Activated T-cell treated with anti-CD3 and anti-CD28 coated beads, Interleukin-2, amount 50 U/mL, for 4 hours (primary cell): ENCODE data around the gene ENPP6. TPM values are rescaled to one million over a fixed set of nuclear protein-coding genes. Genes with fewer than 3 reads are reported as not detected.

Experiments
- ATAC-seq, 2 donors: fragments of 200-7000 bp; cut with Tn5 transposase; one replicate each; pipeline ENCODE4 v1.10.0; 2021
- DNase-seq: peaks from one replicate; pipeline ENCODE4 v3.0.0-alpha.2; 2020
- H3K27me3 Mint-ChIP-seq: one replicate; pipeline ENCODE4 v1.8.0; 2021; ENCODE audit warnings: low read depth, mixed read lengths
- H3K36me3 Mint-ChIP-seq: one replicate; pipeline ENCODE4 v1.8.0; 2022; ENCODE audit warnings: mixed read lengths; ENCODE audit not compliant: insufficient read depth
- H3K4me1 Mint-ChIP-seq: one replicate; pipeline ENCODE4 v1.8.0; 2021; ENCODE audit warnings: low read depth, mixed read lengths
- H3K4me3 Mint-ChIP-seq: one replicate; pipeline ENCODE4 v1.8.0; 2021; ENCODE audit warnings: mild to moderate bottlenecking, moderate library complexity, mixed read lengths
- H3K9me3 Mint-ChIP-seq: one replicate; pipeline ENCODE4 v1.8.0; 2021; ENCODE audit warnings: mixed read lengths
- total RNA-seq, 3 donors: library from RNA; stranded (reverse); gene quantifications; one replicate each; pipeline ENCODE4 v1.2.1, GENCODE V29; 2021

The ENPP6 gene
- total RNA-seq, 3 donors from 2014 or later: 0.11 TPM; not detected in 2

GRCh38 chr4:184136525-184136924 is 81.1 kb downstream of the ENPP6 start:
- DNase-seq (no peak), ATAC-seq (no peak)
- Mint-ChIP-seq H3K4me3 (no peak overlapping the region), H3K27me3 (peaks cover 18% of the 10 kb centered on the region), H3K4me1 (no peaks in the 10 kb centered on the region), H3K36me3 (no peaks in the 10 kb centered on the region), H3K9me3 (peaks cover 17% of the 10 kb centered on the region)

DNA sequence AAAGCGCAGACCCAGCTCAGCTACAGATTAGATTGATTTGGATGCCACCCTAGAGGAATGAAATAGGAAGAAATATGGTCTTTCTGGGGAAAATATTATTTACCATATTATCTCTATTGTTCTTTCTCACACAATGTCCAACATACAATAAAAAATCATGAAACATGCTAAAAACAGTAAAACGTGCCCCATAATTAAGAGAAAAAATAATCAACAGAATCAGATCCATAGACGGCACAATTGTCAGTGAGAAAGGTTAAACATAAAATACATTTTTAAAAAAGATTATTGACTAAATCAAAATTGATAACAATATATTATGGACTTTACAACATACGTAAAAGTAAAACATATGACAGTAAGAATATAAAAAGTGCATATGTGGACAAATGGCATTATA is 90.9 kb downstream of the ENPP6 start:
- Mint-ChIP-seq H3K27me3 (peaks cover 16% of the 10 kb centered on the region), H3K9me3 (peaks cover 5% of the 10 kb centered on the region), H3K4me3 (no peak overlapping the region), H3K4me1 (no peaks in the 10 kb centered on the region), H3K36me3 (no peaks in the 10 kb centered on the region)
- no peak for DNase-seq
- ATAC-seq: no peak

DNA sequence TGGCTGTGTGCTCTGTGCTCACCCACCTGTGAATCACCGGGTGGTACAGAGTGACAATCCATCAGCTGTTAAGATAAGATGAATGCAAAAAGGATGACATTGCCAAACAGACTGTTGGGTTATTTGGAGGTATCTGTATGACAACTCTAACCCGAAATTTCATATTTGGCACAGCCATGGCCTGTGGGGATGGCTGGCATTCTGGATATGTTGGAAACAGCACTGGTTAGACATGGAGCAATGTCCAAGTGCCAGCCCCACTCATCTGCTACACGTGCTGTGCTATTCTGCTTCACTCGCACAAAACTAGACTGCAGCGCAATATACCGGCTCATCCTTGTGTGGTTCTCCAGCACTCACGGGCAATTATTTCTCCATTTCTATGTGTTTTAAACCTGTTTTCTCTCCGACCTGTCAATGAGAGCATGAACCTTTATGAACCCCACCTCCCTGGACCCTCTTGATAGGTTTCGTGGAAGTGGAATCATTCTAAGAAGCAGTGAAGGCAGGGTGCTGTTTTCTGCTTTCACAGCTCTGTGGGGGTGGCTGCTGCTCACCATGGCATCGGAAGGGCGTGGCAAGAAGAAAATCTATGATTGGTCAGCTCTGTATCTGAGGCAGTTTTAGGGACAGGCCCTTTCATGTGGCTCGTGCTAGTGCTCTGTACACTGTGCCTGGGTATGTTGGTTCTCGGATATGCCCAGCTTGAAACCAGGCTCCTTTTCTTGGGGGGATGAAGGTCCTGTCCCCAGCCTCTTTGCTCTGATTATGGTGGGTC is 94.9 kb downstream of the ENPP6 start:
- Mint-ChIP-seq H3K4me1 (no peaks in the 10 kb centered on the region), H3K36me3 (no peaks in the 10 kb centered on the region), H3K27me3 (peaks cover 17% of the 10 kb centered on the region), H3K4me3 (no peak overlapping the region), H3K9me3 (peaks cover 5% of the 10 kb centered on the region)
- DNase-seq: no peak
- no peak for ATAC-seq

- no peak overlapping the region for H3K4me3 Mint-ChIP-seq
- H3K9me3 Mint-ChIP-seq: no peaks in the 10 kb centered on the region
- ATAC-seq (no peak), DNase-seq (no peak)
- H3K36me3 Mint-ChIP-seq: no peaks in the 10 kb centered on the region
- peaks cover 17% of the 10 kb centered on the region for H3K27me3 Mint-ChIP-seq
- H3K4me1 Mint-ChIP-seq: no peaks in the 10 kb centered on the region
Observed at GRCh38 chr4:184120549-184121127, 97.0 kb downstream of the ENPP6 start.

DNA sequence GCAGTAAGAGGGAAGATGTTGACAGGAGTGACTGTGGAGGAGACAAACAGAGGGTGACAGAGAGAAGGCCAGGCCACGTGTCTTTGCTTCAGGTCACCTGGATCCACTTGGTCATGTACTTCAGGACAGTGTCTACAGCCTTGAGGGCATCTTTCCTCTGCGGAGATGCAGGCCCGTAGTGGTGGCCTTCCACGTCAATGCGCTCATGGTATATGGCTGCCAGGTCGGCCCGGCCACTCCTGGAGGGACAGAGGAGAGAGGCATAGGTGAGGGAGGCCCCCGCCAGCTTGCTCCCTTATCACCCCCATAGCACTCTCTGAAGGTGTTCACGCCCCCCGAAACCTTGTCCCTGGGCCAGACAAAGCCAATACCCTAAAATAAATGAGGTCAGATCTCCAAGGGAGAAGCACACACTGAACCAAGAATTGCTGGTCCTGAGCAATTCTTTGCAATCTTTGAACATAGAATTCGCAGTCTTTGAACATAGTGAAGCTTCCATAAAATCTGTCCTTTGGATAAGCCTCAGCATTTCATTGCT is 99.9 kb downstream of the ENPP6 start:
- Mint-ChIP-seq H3K4me3 (no peak overlapping the region), H3K9me3 (no peaks in the 10 kb centered on the region), H3K4me1 (no peaks in the 10 kb centered on the region), H3K36me3 (no peaks in the 10 kb centered on the region), H3K27me3 (peaks cover 8% of the 10 kb centered on the region)
- DNase-seq (no peak), ATAC-seq (no peak)

DNA sequence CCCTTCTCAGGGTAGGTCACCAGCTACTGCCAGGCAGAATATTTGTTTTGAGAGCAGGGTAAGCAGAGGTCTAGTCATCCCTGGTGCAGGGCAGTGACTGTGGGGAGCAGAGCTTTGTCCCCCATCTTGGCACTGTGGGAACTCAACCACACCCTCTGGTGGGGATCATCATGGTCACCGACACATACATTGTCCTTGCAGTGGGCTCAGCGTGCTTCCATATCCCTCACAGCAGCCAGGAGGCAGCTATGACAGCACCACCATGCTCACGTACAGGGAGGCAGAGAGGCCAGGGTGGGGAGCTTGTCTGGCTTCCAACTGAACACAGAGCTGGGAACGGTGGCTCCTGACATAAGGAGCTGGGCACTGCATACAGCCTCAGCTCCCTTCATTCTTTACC is 102.3 kb downstream of the ENPP6 start:
- DNase-seq (no peak), ATAC-seq (no peak)
- no peaks in the 10 kb centered on the region for H3K4me1 Mint-ChIP-seq
- H3K36me3 Mint-ChIP-seq: no peaks in the 10 kb centered on the region
- no peaks in the 10 kb centered on the region for H3K9me3 Mint-ChIP-seq
- H3K27me3 Mint-ChIP-seq: peaks cover 17% of the 10 kb centered on the region
- no peak overlapping the region for H3K4me3 Mint-ChIP-seq

- Mint-ChIP-seq H3K4me1 (no peaks in the 10 kb centered on the region), H3K36me3 (no peaks in the 10 kb centered on the region), H3K4me3 (no peak overlapping the region), H3K27me3 (peaks cover 13% of the 10 kb centered on the region), H3K9me3 (no peaks in the 10 kb centered on the region)
- ATAC-seq (no peak), DNase-seq (no peak)
Observed at GRCh38 chr4:184114431-184114830, 103.2 kb downstream of the ENPP6 start.

DNA sequence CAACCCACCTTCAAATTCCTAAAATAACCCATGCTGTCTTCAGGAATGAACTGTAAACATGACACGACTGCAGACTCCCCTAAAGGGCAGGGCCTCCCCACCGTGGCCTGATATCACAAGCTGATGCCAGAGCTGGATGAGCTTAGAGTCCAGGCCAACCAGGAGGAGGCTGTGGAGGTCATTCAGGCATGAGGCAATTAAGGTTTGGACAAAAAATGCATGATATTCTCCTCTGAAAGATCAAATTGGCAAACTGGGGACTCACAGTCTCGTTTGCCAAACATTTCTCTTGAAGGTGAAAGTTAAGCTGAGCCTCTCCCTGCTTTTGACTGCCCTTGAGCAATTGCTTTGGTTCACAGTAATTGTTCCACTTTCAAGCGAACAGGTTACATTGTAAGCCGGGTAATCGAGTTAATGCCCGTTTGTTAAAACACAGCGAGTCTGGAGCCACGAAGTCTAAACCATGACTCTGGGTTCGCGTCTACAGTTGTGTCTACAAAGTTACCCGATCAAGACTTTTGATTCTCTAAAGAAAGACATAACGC is 105.6 kb downstream of the ENPP6 start:
- Mint-ChIP-seq H3K4me1 (no peaks in the 10 kb centered on the region), H3K9me3 (no peaks in the 10 kb centered on the region), H3K4me3 (no peak overlapping the region), H3K36me3 (no peaks in the 10 kb centered on the region), H3K27me3 (peaks cover 13% of the 10 kb centered on the region)
- ATAC-seq (no peak), DNase-seq (no peak)

GRCh38 chr4:184111233-184111832 is 106.3 kb downstream of the ENPP6 start:
- no peak for ATAC-seq
- Mint-ChIP-seq H3K27me3 (peaks cover 13% of the 10 kb centered on the region), H3K36me3 (no peaks in the 10 kb centered on the region), H3K9me3 (no peaks in the 10 kb centered on the region), H3K4me1 (no peaks in the 10 kb centered on the region), H3K4me3 (no peak overlapping the region)
- DNase-seq: no peak

GRCh38 chr4:184110452-184111224 is 107.0 kb downstream of the ENPP6 start:
- Mint-ChIP-seq H3K4me1 (no peaks in the 10 kb centered on the region), H3K4me3 (no peak overlapping the region), H3K36me3 (no peaks in the 10 kb centered on the region), H3K27me3 (peaks cover 13% of the 10 kb centered on the region), H3K9me3 (no peaks in the 10 kb centered on the region)
- ATAC-seq (no peak), DNase-seq (no peak)

GRCh38 chr4:184108006-184108501 is 109.6 kb downstream of the ENPP6 start:
- Mint-ChIP-seq H3K4me3 (no peak overlapping the region), H3K9me3 (no peaks in the 10 kb centered on the region), H3K4me1 (no peaks in the 10 kb centered on the region), H3K36me3 (no peaks in the 10 kb centered on the region), H3K27me3 (peaks cover 14% of the 10 kb centered on the region)
- DNase-seq (no peak), ATAC-seq (no peak)

DNA sequence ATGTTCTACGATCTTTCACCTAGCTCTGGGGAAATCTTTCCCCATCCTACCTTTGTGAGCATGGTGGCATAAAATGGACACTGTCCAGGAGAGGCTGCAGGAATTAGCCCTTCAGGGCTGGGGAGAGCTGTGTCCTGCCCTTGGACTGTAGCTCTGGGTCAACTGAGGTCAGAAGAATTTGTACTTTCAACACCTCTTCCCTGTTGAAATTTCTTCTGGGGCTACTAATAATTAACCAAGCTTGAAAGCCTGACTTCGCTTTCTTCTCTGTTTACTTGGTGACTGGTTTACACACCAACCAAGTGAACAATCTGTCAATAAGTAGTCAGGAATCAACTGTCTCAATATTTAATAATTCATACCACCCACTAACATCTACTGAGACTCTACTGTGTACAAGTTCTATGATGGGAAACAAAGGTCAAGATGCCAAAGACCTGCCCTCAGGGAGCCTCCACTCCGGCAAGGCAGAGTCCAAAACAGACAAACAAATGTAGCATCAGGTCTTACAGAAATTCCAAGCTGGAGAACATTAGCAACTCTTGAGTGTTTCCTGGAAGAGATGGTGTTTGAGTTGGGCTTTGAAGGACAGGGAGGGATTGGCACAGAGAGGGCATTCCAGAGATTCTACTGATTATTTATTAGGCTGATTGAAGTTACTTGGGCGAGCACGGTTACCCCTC is 113.1 kb downstream of the ENPP6 start:
- no peaks in the 10 kb centered on the region for H3K4me1 Mint-ChIP-seq
- no peak overlapping the region for H3K4me3 Mint-ChIP-seq
- ATAC-seq (no peak), DNase-seq (no peak)
- peaks cover 6% of the 10 kb centered on the region for H3K27me3 Mint-ChIP-seq
- H3K36me3 Mint-ChIP-seq: no peaks in the 10 kb centered on the region
- H3K9me3 Mint-ChIP-seq: no peaks in the 10 kb centered on the region

DNA sequence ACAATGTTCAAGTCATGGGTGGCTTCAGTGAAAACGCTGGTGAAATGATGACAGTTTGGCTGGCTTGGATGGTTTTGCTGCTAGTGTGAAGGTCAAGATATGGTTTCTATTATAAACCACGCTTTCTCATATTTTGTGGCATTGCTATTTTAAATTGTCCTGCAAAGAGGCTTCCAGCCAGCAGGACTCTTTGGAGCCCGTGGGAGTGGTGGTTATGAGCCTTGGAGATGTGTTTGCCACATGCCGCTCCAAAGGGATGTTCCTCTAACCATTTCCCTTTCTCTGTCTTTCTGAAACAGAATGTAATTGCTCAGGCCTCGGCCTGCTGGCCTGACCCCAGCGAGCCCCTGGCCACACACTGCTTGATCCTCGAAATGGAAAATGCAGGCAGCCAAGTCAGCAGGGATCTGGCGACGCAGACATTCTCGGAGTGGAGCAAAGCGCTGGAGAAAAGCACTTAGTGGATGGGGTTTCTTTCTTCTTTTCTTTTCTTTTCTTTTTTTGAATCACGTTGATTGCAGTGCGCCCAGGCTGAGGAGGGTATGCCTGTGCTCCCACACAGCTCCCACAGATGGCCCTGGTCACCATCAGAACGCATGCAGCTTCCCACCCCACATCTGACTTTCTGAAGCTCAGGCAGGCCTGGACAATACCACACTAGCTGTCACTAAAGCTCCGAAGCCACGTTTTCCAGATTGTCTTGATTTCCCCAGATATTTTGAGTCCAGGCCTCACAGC is 114.0 kb downstream of the ENPP6 start:
- Mint-ChIP-seq H3K4me1 (no peaks in the 10 kb centered on the region), H3K4me3 (no peak overlapping the region)

More for the DNA sequence above, 114.0 kb downstream of the ENPP6 start:
- Mint-ChIP-seq H3K27me3 (peaks cover 8% of the 10 kb centered on the region), H3K36me3 (no peaks in the 10 kb centered on the region), H3K9me3 (no peaks in the 10 kb centered on the region)
- DNase-seq (no peak), ATAC-seq (no peak)
